Embryonic facial prominence (tissue), 1 donor: ENCODE data around the gene GPR4.

Experiments
- DNase-seq: peaks from one replicate; pipeline ENCODE4 v3.0.0-alpha.2; 2016; ENCODE audit errors: extremely low spot score

The GPR4 gene

GRCh38 chr19:45589768-45590167 lies 12.2 kb downstream of the GPR4 start:
- DNase-seq = no peak

GRCh38 chr19:45587873-45588272 lies 14.1 kb downstream of the GPR4 start:
- no peak for DNase-seq

- no peak for DNase-seq
Observed at GRCh38 chr19:45585158-45585577, 16.8 kb downstream of the GPR4 start.

GRCh38 chr19:45584332-45585157 lies 17.5 kb downstream of the GPR4 start, which contains the start of gene OPA3:
TSS of gene OPA3 (minus strand) at chr19:45584802. CDS start at chr19:45584764, 38 bp downstream.
- peak; percentile 100 for DNase-seq

GRCh38 chr19:45581576-45581975 lies 20.4 kb downstream of the GPR4 start:
- no peak for DNase-seq

GRCh38 chr19:45578861-45579260 lies 23.2 kb downstream of the GPR4 start:
- no peak for DNase-seq

GRCh38 chr19:45577111-45577905 lies 24.7 kb downstream of the GPR4 start:
- DNase-seq = no peak

GRCh38 chr19:45576682-45577081 lies 25.3 kb downstream of the GPR4 start:
- DNase-seq = no peak

GRCh38 chr19:45575216-45575615 lies 26.8 kb downstream of the GPR4 start:
- DNase-seq = no peak

GRCh38 chr19:45574526-45574925 lies 27.5 kb downstream of the GPR4 start:
- DNase-seq = no peak

GRCh38 chr19:45571457-45572220 lies 30.4 kb downstream of the GPR4 start:
- no peak for DNase-seq

GRCh38 chr19:45569619-45570421 lies 32.2 kb downstream of the GPR4 start:
- no peak for DNase-seq

- DNase-seq = no peak
Observed at GRCh38 chr19:45568732-45569131, 33.3 kb downstream of the GPR4 start.

- DNase-seq = no peak
Observed at GRCh38 chr19:45567609-45568008, 34.4 kb downstream of the GPR4 start.

- DNase-seq = no peak
Observed at GRCh38 chr19:45564131-45564780, 37.8 kb downstream of the GPR4 start.

GRCh38 chr19:45560686-45561085 lies 41.3 kb downstream of the GPR4 start:
- DNase-seq = no peak

- DNase-seq = no peak
Observed at GRCh38 chr19:45560038-45560437, 42.0 kb downstream of the GPR4 start.

GRCh38 chr19:45558399-45558878 lies 43.6 kb downstream of the GPR4 start:
- peak; percentile 16 for DNase-seq

- no peak for DNase-seq
Observed at GRCh38 chr19:45556835-45557234, 45.2 kb downstream of the GPR4 start.

GRCh38 chr19:45554481-45554880 lies 47.5 kb downstream of the GPR4 start:
- no peak for DNase-seq

GRCh38 chr19:45553464-45553863 lies 48.5 kb downstream of the GPR4 start:
- DNase-seq = no peak
